Loucy (cell line): Measurements from ENCODE around the gene FNDC1.
A peak's percentile ranks its signal among the peaks of the same experiment; 100 is the strongest.

Experiments
- EZH2phosphoT487 ChIP-seq: fragments of 200-600 bp; IDR thresholded peaks from 2 replicates; pipeline ENCODE4 v1.6.1; 2018; ENCODE audit warnings: antibody characterized with exemption, mild to moderate bottlenecking, moderate library complexity, borderline replicate concordance
- TF ChIP-seq, protein P1 (sequence below): fragments of 200-600 bp; sonication (generic); conservative IDR thresholded peaks from 2 replicates; pipeline ENCODE4 v1.5.1; 2014; ENCODE audit warnings: mild to moderate bottlenecking, antibody characterized with exemption, low read length

DNA sequence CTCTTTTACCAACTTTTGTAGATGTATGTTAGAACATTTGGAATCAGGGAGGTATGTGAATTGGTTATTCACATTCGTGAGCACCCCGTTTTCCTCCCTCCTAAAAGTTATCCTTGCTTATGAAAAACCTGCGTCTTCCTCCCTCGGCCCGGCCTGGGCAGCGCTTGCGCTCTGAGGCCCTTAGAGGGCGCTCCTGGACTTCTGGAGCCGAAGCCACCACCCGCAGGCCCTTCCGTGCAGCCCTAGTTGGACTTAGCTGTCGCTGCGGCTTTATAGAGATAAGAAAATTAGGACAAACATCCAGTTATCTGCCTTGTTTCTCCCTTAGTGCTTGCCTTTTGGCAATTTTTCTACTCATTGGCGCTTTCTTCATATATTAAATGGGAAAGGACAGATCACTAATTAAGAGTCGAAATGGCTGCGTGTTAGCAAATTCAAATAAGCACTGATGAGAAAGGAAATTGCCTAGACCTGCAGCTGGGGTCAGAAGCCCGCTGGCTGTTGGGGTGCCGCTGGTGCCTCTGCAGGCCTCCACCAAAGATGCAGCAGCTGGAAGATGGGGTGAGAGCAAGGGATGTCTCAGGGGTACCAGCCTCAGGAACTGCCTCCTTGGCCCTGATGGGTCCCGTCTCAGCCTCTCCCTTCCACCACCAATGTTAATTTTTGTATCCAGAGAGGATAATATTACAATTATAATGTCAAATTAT, 5.2 kb downstream of the FNDC1 start:
- TF ChIP-seq, protein P1, sequence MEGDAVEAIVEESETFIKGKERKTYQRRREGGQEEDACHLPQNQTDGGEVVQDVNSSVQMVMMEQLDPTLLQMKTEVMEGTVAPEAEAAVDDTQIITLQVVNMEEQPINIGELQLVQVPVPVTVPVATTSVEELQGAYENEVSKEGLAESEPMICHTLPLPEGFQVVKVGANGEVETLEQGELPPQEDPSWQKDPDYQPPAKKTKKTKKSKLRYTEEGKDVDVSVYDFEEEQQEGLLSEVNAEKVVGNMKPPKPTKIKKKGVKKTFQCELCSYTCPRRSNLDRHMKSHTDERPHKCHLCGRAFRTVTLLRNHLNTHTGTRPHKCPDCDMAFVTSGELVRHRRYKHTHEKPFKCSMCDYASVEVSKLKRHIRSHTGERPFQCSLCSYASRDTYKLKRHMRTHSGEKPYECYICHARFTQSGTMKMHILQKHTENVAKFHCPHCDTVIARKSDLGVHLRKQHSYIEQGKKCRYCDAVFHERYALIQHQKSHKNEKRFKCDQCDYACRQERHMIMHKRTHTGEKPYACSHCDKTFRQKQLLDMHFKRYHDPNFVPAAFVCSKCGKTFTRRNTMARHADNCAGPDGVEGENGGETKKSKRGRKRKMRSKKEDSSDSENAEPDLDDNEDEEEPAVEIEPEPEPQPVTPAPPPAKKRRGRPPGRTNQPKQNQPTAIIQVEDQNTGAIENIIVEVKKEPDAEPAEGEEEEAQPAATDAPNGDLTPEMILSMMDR: peak; percentile 99
- TF ChIP-seq EZH2phosphoT487: no peak
